Measurements from ENCODE around the gene QSER1.

Gene QSER1

DNA sequence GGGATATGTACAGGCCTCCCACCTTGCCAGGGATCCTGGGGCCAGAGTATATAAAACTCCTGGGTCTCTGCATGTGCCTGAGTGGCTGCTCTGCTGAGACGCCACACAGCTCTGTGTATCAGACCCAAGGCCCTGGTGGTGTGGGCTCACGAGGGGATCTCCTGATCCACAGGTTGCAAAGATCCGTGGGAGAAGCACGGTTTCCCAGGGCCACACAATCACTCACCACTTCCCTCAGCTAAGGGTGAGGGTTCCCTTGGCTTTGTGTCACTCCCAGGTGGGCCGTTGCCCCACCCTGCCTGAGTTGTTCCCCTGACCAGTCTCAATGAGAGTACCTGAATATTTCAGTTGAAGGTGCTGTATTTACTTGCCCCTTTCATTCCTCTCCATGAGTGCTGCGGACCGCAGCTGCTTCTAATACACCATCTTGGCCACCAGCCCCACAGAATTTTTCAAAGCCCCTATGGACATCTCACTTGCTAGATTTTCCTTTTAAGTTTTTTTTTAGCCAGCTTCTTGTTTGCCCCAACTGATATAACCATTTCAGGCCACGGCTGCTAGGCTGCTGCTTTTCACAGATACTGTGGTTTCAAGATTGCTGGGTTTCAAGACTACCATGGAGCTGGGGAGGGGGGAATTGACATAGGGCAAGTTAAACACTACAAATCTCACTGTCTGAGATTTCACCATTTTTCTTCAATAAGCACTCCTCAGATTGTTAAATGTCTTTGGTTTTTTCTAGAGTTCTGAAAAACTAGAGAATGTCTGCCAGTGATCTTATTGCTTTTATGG, 109.3 kb downstream of the QSER1 start:
- Histone ChIP-seq H3K27me3 (no peaks in the 10 kb centered on the region), H3K4me1 (no peaks in the 10 kb centered on the region), H3K9me3 (no peaks in the 10 kb centered on the region), H3K36me3 (no peaks in the 10 kb centered on the region), H3K4me3 (ENCODE audit: low read depth, low read length) (no peak overlapping the region)
- no peak for DNase-seq
- TF ChIP-seq, protein P1, sequence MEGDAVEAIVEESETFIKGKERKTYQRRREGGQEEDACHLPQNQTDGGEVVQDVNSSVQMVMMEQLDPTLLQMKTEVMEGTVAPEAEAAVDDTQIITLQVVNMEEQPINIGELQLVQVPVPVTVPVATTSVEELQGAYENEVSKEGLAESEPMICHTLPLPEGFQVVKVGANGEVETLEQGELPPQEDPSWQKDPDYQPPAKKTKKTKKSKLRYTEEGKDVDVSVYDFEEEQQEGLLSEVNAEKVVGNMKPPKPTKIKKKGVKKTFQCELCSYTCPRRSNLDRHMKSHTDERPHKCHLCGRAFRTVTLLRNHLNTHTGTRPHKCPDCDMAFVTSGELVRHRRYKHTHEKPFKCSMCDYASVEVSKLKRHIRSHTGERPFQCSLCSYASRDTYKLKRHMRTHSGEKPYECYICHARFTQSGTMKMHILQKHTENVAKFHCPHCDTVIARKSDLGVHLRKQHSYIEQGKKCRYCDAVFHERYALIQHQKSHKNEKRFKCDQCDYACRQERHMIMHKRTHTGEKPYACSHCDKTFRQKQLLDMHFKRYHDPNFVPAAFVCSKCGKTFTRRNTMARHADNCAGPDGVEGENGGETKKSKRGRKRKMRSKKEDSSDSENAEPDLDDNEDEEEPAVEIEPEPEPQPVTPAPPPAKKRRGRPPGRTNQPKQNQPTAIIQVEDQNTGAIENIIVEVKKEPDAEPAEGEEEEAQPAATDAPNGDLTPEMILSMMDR (IDR thresholded peaks at IDR 0.05; ENCODE audit: low read depth, low read length) = no peak

DNA sequence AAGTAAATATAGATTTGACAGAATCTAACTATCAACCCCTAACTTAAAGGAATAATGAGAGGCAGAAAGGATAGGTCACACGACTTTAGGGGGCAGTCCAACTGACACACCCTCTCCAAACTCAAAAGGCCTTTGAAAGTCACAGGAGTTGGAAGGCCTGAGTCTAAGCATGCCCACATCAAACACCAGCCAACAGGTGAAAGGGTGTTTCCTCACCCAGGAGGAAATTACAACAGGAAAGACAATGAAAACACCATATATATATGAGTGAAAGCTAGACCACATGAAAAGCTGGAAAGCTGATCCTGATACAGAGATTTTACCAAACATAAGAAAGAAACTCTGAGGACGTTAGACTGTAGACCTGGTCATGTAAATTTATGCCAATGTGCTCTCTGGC, 112.6 kb downstream of the QSER1 start:
- H3K27me3 ChIP-seq = no peaks in the 10 kb centered on the region
- TF ChIP-seq, protein P1 (IDR thresholded peaks at IDR 0.05; ENCODE audit: low read depth, low read length) = no peak
- no peaks in the 10 kb centered on the region for H3K4me1 ChIP-seq
- no peaks in the 10 kb centered on the region for H3K36me3 ChIP-seq
- DNase-seq = no peak
- H3K9me3 ChIP-seq = no peaks in the 10 kb centered on the region
- no peak overlapping the region for H3K4me3 ChIP-seq (ENCODE audit: low read depth, low read length)

DNA sequence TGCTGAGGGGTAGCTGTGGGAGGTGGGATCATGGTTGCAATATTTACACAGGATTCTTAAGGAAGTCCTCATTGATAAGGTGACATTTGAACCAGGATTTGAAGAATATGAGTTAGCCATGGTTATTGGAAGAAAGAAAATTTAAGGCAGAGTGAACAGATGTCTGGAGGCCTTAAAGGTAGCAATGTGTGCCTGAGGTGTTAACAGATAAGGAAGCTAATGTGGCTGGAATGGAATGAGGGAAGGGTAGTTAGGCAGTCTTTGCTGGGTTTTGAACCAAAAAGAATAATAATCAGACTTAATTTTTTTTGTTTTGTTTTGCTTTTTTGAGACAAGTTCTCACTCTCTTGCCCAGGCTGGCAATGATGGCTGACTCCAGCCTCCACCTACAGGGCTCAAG, 113.4 kb downstream of the QSER1 start:
- TF ChIP-seq, protein P1 (IDR thresholded peaks at IDR 0.05; ENCODE audit: low read depth, low read length) = no peak
- H3K4me1 ChIP-seq = no peaks in the 10 kb centered on the region
- no peak overlapping the region for H3K4me3 ChIP-seq (ENCODE audit: low read depth, low read length)
- DNase-seq = no peak
- no peaks in the 10 kb centered on the region for H3K27me3 ChIP-seq
- no peaks in the 10 kb centered on the region for H3K36me3 ChIP-seq
- H3K9me3 ChIP-seq = no peaks in the 10 kb centered on the region

DNA sequence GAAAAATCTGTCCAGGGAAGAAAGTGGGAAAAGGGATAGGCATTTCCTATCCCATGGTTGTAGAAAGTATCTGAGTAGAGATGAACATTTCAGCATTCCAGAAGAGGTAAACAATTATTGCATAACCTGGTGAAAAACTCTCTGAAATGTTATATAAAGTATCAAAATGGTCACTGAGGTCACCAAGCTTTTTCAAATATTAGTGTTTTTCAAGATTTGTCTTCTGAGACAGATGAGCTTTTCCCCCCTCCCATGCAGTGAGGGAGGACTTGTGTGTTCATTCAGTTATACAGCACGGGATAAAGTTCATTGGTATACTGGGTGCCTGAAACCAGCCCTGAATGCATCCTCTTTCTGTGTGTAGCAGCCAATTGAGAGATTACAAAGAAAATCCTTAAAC, 121.1 kb downstream of the QSER1 start:
- no peaks in the 10 kb centered on the region for H3K4me1 ChIP-seq
- no peak overlapping the region for H3K4me3 ChIP-seq (ENCODE audit: low read depth, low read length)
- no peak for DNase-seq
- no peaks in the 10 kb centered on the region for H3K36me3 ChIP-seq
- no peaks in the 10 kb centered on the region for H3K9me3 ChIP-seq
- no peaks in the 10 kb centered on the region for H3K27me3 ChIP-seq
- TF ChIP-seq, protein P1 (IDR thresholded peaks at IDR 0.05; ENCODE audit: low read depth, low read length) = no peak

DNA sequence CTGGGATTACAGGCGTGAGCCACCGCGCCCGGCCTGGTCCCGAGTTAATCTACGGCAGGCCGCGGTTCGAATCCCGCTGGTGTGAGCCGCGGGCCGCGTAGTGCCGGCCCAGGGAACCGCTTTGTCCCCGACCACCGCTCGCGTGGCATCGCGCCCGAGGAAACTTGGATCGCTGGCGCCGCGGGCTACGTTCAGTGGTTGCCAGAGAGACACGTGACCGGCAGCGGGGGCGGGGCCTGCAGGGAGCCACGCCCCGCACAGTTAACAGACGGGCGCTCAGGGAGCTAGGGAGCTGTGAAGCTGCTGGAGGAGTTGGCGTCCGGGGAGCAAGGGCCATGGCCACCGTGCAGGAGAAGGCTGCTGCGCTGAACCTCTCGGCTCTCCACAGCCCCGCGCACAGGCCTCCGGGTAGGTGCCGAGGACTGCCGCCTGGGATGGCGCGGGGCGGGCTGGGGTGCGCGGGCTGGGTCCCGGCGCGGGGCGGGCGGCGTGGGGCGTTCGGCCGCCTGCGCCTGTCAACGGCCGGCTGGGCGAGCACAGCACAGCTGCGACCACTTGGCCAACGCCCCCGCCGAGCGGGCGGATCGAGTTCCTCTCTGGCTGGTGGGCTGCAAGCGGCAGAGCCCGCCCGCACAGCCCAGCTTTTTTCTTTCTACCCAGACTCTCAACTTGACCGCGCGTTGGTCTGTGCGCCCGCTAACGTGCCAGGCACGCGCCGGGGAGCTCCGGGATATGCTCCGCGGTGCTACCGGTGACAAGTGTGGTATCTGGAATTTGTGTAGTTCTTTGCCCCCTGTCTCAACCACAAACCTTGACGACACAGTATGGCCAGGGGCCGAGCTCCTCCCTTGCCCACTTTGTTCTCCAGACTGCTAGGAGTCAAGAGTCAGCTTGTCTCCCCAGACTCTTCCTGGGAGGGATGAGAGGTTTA, 123.3 kb downstream of the QSER1 start, which contains the start of gene DEPDC7:
DEPDC7 (plus strand) TSS at position 258 of the 931 bp plus-strand sequence; CDS start at position 336, 78 bp downstream.
- peak; percentile 88 for DNase-seq
- H3K4me3 ChIP-seq (ENCODE audit: low read depth, low read length) = peak within 1 kb of the TSS; percentile 58
- TF ChIP-seq, protein P1 (IDR thresholded peaks at IDR 0.05; ENCODE audit: low read depth, low read length) = no peak
- H3K4me1 ChIP-seq = no peaks in the 10 kb centered on the region
- H3K36me3 ChIP-seq = no peaks in the 10 kb centered on the region
- H3K27me3 ChIP-seq = no peaks in the 10 kb centered on the region
- no peaks in the 10 kb centered on the region for H3K9me3 ChIP-seq
